Pons (tissue), 1 donor: Measurements from ENCODE around the gene CACNB2.
"Not testable (repeated sequence)": the region's sequence is repeated elsewhere in the genome, so short reads cannot be mapped to it uniquely, and the experiment has no call there.

Source experiments
- DNase-seq: peaks from one replicate; pipeline ENCODE4 v3.0.0-alpha.2; 2016; ENCODE audit warnings: low spot score

Gene CACNB2

DNA sequence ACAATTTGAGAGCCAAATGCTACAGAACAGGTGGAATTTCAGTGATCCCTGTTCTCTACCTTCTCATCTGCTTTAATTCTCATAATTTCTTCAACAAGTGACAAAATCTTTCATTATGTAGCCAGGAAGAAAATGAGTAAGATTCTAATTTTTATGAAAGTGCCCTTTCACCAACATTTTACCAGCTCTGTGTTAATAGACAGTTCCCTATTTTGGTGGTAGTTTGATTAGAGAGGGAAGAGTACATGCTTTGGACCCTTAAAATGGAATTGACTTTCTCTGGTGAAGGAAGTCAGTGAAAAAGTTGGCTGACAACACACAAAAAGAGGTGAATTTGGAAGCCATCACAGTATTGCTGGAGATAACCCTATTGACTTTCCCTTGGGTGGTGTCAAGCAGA lies 61.7 kb downstream of the CACNB2 start:
- DNase-seq, result no peak

DNA sequence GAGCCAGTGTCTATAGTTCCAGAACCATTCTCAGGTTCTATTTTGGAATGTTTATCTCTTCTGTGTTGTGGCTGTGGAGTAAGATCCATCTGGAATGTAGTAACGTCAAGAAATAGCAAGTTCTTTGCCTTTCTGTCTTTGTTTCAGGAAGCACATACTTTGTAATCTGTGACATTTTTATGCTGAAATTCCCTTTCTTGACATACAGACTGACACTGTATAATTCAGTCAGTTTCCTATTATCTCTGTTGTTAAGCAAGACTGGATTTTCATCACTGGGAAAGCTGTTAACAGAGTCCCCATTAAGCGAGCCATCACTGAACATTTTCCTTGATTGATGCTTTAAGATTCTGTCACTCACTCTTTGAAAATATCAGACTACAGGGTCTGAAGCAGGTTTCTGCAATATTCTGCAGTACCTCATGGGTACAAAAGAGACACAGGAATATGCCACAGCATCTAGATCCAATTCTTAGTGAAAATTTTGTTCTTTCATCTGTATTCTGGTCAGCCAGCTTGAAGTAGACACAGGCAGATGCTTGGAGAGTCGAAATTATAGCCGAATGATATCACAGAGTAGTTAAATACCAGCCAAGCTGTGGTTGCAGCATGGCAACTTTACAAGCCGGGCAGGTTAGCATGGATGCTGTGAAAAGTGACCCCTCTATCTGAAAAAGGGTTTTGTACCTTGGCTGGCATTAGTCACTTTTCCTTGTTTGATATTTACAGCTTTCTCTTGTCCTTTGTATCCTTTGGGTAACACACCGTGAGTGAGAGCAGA lies 62.6 kb downstream of the CACNB2 start:
- DNase-seq, result no peak

DNA sequence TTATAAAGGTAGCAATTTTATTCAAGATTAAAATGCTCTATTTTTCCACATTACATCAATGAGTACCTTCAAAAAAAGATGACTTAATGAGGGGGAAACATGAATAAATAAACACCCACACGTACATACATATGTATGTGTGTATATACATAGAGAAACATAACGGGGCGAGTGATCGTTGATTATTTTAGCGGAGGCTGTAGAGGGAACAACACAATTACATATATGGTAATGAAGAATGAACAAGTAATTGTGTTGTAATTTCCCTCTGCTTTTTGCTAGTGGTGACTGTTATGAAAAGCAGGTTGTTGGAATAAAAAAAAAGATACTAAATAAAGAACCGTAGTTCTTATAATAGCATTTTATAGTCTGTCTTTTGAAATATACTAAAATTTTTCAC lies 63.2 kb downstream of the CACNB2 start:
- no peak for DNase-seq

DNA sequence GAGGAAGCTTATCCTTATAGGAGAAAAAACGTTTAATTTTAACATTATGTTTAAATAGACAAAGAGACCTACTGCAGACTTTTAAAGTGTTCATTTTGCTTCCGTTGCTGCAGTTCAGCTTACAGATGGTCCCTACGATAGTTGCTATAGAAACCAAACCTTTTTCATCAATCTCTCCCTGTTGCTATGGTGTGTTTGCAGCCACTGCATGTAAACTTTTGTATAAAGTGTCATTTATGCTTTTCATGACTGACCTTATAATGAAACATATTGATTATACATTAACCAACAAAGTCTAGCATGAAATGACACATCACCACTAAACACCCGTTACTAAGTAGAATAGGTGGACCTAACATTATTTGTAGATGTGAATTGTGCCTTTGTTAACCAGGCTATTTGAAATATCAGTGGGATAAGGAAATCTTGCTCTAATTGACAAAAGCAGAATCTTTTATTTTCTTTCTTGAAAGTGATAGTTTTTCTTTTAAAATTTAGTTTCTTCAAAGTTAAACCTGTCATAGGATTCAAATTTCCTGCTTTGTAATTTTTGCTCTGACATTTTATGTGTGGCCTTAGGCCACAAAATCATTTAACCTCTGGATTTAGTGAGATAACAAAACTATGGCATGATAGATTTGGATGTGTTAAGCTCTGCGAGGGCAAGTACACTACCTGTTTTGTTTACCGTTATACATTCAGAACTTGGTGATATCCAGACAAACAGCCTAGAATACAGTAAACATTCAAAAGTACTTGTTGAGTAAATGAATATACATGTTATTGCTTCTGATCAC lies 64.0 kb downstream of the CACNB2 start:
- no peak for DNase-seq

DNA sequence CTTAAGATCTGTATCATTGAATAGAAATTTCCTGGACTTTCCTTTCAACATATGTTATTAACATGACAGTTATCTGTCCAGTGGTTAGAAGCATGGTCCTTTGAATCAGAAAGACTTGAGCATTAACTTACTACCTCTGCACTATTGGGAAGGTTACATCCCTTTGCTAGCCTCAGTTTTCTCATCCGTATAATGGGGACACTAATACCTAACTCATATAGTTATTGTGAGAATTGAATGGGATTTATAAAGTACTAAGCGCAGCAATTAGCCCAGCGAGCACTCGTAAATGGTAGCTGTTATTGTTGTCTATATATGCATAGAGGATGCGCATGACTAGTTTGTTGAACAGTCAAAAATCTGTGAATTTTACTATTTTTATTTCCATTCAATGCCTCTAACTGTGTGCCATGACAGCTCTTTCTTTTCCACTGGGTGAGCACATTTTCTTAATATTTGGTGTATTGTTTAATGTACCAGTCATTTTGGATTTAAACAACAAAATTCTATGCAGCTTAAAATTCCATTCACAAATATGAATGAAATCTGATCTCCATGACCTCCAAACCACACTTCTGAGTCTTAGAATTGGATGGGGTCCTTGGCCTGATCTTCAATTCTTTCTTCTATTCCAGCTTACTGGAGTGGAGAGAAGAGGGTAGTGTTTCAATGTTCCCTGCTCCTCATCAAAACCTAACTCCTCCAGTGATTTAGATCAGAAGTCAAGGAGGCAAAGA lies 65.0 kb downstream of the CACNB2 start:
- no peak for DNase-seq

DNA sequence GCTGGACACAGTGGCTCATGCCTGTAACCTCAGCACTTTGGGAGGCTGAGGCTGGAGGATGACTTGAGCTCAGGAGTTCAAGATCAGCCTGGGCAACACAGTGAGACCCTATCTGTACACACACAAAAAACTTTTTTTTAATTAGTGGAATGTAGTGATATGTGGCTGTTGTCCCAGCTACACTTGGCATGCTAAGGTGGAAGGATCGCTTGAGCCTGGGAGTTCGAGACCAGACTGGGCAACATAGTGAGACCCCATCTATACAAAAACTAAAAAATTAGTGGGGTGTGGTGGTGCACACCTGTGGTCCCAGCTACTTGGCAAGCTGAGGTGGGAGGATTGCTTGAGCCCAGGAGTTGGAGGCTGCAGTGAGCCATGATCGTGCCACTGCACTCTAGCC lies 68.0 kb downstream of the CACNB2 start:
- DNase-seq, result not testable (repeated sequence)

DNA sequence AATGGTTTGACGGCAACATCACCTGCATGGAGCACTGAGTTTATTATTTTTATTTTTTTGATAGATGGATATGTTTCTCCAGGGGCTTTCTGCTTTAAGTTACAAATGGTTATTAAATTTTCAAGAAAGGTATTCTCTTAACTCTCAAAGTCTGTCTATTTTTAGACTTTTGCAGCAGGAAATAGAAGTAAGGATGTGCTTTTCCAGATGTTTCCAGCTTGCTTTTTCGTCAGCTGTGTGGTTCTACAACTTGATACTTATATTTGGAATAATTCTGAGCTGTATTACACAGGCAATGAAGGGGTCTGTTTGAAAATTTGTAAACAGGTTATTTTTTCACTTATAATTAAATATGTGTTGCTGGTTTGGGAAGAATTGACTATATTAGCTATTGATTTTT lies 69.0 kb downstream of the CACNB2 start:
- no peak for DNase-seq

DNA sequence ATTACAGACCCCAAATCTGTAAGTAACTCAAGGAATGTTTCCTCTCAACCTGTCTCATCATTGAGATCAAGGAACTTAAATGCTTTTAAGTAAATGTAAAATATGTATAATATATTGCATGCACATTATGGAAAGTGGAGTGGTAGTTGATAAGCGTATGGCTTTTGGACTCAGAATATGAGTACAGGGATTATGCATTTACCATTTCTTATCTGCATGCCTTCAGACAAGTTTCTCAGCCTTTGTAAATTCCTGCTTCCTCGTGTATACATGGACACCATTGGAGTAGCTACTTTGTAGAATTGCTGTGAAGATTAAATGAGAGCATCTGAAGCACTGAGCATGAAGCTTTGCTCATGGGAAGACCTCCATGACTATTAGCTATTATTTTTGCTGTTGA lies 70.5 kb downstream of the CACNB2 start:
- DNase-seq, result no peak

DNA sequence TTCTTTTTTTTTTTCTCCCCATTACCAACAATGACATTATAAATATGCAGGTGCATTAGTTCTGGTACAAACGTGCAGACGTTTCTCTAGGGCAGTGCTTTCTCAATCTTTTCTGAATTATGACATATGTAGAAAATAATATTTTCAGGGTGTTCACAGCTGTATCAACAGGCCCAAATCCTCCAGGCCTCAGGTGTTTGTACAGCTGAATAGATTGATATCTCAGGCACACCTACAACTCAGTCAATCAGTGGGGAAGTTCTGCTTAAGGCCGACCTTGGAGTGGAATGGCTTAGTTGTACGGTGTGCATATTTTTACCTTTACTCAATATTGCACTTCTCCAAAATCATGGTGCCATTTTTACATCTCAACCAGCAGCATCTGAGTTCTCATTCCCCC lies 71.6 kb downstream of the CACNB2 start:
- no peak for DNase-seq

DNA sequence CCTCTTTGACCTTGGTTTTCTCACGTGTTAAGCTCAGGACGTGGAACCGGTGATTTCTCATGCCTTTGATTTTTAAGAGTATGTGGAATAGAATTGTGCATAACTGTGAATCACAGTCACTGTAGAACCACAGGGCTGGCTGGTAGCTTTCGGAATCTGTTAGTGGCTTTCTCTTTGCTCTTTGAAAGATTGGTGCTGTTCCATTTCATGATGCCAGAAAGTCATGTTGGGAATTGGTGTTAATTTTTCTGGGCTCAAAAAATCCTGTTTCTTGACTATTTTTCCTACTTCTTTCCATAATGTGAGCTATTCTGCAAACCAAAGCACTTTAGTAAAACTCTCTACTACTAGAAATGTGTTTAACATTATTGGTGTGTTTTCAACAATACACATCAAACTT lies 73.0 kb downstream of the CACNB2 start:
- no peak for DNase-seq

DNA sequence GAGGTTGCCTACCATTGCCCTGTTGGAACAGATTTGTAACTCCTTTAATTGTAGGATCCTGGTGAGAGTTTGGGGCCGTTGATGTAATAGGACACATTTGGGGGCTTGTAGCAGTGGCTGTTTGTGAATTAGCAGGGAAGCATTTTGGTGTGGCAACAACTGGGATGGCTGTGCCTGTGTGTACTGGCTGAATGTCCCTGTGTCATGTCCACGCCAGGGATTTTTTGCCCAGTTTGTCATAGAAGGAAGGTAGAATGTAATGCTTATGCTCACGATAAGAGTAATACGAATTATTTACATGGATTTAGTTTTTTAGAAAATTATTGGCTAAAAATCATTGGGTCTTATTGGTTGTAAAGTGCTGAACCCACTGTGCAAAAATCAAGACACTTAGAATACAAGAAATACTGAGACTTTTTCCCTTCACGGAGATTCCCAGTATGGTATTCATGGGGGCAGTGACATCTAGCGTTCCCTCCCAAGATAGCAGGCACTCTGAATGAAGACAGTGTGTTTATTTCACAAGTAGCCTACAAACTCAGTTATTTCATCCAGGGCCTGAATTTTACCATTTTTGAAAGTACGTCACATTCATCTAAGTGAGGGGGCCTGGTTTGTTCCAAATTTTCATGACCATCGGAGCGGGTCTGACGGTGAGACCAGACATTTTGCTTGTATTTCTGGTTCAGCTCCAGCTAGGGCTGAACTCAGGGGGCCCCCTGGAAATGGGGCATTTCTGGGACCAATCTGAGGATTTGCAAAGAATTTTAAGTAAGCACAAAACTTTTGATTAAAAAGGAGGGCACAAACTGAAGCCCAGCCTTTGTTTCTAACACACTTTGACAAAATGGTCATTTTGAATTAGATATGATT lies 74.7 kb downstream of the CACNB2 start:
- DNase-seq, result peak; percentile 78

DNA sequence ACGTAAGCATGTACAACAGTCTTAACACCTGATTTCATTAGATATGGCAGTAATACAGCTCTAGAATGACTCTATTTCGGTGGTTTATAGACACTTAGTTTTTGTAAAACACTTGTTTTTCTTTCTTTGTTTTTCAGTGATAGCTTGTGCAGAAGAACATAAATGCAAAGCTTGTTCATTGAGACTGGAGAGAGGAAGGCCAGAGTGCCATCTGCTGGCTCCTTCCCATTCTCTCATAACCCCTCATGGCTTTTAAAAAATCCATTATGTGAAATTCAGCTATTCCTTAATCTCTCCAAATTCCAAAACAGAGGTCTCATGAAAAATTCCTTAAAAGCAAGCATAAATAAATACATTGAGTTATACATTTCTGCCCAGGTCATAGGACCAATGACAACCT lies 76.3 kb downstream of the CACNB2 start:
- DNase-seq, result peak; percentile 47

DNA sequence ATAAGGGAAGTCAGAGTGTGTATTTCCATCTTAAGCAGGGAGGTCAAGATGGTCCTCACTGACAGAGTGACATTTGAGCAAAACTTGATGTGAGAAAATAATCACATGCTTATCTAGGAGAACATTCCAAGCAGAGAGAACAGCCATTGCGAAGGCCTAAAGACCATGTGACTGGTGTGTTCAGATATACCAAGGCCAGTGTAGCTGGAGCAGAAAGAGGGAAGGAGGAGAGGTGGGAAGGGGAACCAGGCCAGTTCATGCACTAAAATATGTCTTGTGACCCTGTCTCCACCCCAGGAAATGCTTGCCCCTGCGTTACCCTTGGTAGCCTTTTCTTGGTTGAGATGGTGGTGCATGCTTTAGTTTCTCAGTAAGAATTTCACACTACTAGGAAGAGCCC lies 77.4 kb downstream of the CACNB2 start:
- no peak for DNase-seq

DNA sequence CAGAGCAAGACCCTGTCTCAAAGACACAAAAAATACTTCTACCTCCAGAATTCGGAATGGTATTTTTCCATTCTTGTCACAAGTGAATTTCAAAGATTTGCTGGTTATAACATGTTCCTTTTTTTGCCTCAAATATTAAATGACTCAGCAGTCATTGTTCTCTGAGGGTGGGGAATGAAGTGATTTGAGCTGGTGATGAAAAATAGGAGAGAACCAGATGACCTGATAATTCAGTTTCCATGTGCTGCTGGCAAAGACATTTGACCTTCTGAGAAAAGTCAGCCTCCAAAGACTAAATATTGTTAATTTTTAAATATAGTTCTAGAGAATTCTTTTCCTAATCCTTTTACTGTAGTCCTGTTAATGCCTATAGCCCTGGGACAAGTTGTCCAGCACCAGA lies 78.9 kb downstream of the CACNB2 start:
- no peak for DNase-seq

DNA sequence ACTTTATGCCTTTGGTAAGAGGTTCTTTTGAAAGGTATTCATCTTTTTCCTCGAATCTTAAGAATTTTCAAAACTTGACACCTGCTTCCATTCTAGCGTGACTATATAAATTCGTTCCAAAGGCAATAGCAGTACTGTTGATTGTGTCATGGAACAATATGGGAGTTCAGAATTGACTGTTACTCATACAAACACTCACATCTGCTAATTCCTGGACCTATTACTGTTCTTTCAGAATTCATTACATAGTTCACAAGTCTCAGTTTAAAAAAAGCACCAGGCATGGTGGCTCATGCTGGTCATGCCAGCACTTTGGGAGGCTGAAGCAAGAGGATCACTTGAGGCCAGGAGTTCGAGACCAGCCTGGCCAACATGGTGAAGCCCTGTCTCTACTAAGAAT lies 80.9 kb downstream of the CACNB2 start:
- DNase-seq, result no peak

DNA sequence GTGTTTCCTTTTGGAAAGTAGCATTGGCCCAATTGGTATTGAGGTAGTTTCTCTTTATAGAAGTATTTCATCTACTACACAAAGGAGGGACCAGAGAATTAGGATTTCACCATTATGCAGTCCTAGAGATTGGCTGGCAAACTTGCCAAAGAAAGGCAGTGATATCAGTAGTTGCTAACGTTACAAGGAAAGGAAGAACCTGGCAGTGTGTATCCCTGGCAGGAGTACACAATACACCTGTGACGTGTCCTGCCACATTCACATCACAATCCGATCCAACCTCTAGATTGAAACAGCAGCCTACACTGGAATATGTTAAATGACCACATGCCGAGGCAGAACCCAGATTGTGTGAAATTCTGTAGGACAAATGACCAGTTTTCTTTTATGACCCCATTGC lies 81.7 kb downstream of the CACNB2 start:
- DNase-seq, result no peak

DNA sequence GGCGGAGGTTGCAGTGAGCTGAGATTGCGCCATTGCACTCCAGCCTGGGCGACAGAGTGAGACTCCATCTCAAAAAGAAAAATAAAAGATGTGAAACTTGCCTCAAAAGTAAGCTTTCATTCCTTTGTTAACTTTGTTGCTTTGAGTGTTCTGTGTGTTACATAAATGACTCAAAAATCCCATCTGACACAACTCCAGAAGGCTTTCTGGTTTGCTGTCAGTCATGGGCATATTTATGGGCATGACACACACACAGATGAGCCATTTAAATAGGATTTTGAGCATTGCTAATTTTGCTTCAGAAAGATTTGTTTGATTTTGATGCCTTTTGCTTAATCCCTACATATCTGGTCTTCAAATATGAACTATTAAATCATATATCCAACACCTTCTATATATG lies 82.6 kb downstream of the CACNB2 start:
- no peak for DNase-seq

DNA sequence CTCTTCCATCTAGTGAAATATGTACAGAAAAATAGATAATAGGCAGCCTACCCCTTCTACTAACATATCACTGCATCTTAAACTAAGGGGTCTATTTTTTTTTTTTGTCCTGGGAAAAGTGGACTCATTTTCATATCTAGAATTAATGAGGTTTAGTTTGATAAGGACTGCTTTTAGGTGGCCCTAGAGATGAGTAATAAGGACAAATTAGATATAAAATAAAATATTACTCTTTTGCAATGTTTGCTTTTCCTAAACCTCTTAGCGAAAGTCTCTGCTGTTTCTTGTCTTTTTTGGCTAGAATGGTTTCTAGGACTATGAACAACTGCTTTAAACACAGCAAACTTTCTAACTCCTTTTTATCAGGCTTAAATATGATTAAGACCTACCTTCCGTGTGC lies 83.7 kb downstream of the CACNB2 start:
- DNase-seq, result no peak

DNA sequence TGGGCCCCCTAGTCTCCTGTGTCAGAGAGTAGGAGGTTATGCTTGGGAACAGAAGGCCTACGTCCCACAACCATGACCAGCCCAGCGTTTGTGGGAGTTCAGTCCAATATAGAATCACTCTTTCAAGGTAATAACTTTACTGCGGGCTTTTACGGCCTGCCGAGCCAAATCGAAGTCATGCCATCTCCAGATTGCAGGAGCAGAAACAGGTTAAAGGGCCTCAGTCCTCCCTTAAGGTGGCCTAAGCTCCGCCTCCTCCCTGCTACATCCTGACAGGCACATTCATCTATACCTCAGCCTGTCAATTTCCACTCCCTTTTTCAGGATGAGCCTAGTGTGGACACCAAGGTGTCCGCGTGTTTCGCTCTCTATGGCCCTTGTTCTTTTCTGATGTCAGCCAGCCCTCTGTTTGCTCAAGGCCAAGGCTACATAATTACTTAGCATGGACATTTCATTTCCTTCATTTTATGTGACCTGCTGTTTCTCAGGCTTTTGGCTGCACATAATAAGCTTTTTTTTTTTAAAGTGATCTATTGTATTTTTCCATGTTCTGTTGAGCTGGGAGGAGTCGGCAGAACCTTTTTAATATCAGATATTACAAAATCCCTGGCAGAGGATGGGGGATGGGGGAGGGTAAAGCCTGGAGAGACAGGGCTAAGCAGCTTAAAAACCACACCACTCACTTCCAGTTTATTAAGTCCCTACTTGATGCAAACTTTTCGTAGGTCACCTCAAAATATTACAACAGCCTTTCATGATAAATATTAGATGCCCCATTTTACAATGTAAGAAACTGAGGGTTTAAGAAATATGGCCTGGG lies 84.6 kb downstream of the CACNB2 start:
- no peak for DNase-seq

DNA sequence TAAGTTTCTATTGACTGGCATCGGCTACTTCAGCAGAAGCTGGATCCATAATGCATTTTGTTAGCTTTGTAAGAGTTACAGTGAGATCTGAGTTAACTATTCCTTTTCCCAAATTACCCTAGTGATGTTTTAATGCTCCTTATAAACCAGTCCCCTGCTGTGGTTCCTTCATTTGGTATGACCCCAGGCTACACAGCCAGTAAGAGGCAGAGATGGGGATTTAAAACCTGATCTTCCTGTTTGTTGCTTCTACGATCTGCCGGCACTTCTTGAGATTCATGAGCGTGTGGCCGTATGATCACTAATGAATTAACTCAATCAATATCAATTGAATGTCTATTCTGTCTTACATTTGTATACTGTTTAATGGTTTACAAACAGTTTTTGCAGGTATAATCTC lies 86.1 kb downstream of the CACNB2 start:
- DNase-seq, result no peak

DNA sequence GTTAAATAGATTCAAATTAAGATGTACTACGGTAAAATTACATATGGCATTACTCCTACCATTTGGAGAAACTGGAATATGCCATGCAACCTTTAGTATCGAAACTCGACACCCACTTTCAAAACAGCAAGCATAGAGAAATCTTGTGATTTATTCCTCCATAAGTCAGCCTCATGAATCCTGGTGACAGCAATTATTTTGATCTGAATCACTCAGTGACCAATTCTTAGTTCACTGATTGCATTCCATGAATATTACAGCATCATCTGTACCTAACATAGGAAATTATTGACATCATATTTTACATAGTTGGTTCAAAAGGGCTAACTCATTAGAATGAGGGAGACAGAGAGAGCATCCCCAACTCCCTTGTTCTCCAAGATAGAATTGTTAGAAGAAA lies 89.6 kb downstream of the CACNB2 start:
- DNase-seq, result no peak
